Skeletal muscle satellite cell (primary cell): ENCODE results near the gene ABHD12B.
"Not testable (repeated sequence)": the region's sequence is repeated elsewhere in the genome, so short reads cannot be mapped to it uniquely, and the experiment has no call there.

Experiments
- H3K27me3 ChIP-seq: 2 replicates; pipeline ENCODE4 v1.7.0; 2013; ENCODE audit warnings: low read length; ENCODE audit not compliant: control insufficient read depth, insufficient read depth
- H3K36me3 ChIP-seq: 2 replicates; pipeline ENCODE4 v1.7.0; 2013; ENCODE audit warnings: mild to moderate bottlenecking, control low read depth, low read length; ENCODE audit not compliant: insufficient read depth
- H3K4me1 ChIP-seq: 2 replicates; pipeline ENCODE4 v1.7.0; 2013; ENCODE audit warnings: low read length; ENCODE audit not compliant: control insufficient read depth, insufficient read depth
- H3K4me2 ChIP-seq: 2 replicates; pipeline ENCODE4 v1.7.0; 2013; ENCODE audit warnings: mild to moderate bottlenecking, low read length
- H3K4me3 ChIP-seq: 2 replicates; pipeline ENCODE4 v1.7.0; 2013; ENCODE audit warnings: low read length
- H3K9ac ChIP-seq: 2 replicates; pipeline ENCODE4 v1.7.0; 2013; ENCODE audit warnings: mild to moderate bottlenecking, low read depth, low read length, moderate library complexity
- H3K9me3 ChIP-seq: replicated peaks from 2 replicates; pipeline ENCODE4 v1.7.0; 2013; ENCODE audit warnings: mild to moderate bottlenecking, control low read depth, low read length

ABHD12B gene

DNA sequence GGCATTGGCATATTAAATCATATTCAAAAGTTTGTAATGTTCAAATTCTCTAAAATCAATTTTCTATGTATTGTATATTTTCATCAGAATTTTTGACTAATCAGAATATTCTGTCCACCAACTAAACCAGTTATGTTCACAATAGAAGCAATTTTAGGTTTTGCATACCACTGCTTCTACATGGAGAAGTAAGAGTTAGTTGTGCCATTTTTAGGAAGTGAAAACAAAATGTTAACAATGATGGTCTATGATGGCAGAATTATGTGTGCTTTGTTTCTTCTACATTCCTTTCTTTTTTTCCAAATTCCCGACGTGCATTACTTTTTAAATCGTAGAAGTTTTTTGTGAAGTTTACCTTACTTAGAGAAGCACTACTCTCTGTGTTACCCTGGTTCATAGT, 29.5 kb downstream of the ABHD12B start:
- Histone ChIP-seq H3K9ac (no peak overlapping the region), H3K4me1 (no peaks in the 10 kb centered on the region), H3K27me3 (no peaks in the 10 kb centered on the region), H3K4me2 (no peak overlapping the region), H3K9me3 (no peaks in the 10 kb centered on the region), H3K4me3 (no peak overlapping the region), H3K36me3 (peaks cover 8% of the 10 kb centered on the region)

DNA sequence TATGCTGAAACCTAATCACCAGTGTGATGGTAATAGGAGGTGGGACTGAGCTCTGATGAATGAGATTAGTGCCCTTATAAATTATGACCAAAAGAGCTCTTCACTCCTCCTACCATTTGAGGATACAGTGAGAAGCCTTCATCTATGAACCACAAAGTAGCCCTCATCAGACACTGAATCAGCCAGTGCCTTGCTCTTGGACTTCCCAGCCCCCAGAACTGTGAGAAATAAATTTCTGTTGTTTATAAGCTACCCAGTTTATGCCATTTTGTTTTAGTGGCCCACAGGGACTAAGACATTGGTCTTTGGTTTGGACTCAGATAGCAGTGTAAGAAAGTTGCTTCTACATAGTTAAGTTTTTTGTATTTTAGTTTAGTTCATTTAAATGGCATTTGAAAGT, 32.9 kb downstream of the ABHD12B start:
- H3K9me3 ChIP-seq: no peaks in the 10 kb centered on the region
- no peak overlapping the region for H3K9ac ChIP-seq
- no peak overlapping the region for H3K4me3 ChIP-seq
- H3K27me3 ChIP-seq: no peaks in the 10 kb centered on the region
- no peak overlapping the region for H3K4me2 ChIP-seq
- peaks cover 23% of the 10 kb centered on the region for H3K36me3 ChIP-seq
- no peaks in the 10 kb centered on the region for H3K4me1 ChIP-seq

DNA sequence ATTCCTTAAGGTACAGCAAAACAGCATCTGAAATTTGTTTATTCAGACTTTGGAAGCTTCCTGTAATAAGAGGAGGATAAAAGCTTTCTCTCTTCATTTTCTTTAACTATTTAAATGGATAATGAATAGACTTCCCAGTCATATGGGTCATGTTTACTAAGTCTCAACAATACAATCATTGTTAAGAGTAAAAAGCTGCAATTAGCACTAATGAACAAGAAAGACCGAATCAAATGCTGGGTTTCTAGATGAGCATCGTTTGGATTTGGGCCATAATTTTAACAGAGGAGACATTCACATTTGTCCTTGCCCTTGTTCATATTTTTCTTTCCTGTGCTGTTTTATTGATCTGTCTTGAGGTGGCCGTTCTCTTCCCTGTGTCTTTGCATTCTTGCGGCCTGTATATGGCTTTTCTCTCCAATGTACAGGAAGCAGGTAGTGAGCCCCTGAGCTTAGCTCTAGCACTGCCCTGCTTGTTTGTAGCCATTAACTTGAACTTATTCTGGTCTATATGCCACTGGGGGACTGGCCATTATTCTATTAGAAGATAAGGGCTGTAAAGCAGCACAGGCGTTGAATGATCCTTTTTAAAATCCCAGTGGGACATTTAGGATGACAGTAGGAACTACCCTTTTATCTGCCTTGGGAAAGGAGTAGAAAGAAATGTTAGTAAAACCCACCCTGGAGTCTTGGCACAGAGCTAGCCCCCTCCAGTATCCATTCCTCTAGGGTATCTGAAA, 34.6 kb downstream of the ABHD12B start:
- no peak overlapping the region for H3K4me3 ChIP-seq
- no peak overlapping the region for H3K4me2 ChIP-seq
- no peaks in the 10 kb centered on the region for H3K27me3 ChIP-seq
- H3K9ac ChIP-seq: no peak overlapping the region
- peaks cover 37% of the 10 kb centered on the region for H3K36me3 ChIP-seq
- H3K9me3 ChIP-seq: no peaks in the 10 kb centered on the region
- no peaks in the 10 kb centered on the region for H3K4me1 ChIP-seq

DNA sequence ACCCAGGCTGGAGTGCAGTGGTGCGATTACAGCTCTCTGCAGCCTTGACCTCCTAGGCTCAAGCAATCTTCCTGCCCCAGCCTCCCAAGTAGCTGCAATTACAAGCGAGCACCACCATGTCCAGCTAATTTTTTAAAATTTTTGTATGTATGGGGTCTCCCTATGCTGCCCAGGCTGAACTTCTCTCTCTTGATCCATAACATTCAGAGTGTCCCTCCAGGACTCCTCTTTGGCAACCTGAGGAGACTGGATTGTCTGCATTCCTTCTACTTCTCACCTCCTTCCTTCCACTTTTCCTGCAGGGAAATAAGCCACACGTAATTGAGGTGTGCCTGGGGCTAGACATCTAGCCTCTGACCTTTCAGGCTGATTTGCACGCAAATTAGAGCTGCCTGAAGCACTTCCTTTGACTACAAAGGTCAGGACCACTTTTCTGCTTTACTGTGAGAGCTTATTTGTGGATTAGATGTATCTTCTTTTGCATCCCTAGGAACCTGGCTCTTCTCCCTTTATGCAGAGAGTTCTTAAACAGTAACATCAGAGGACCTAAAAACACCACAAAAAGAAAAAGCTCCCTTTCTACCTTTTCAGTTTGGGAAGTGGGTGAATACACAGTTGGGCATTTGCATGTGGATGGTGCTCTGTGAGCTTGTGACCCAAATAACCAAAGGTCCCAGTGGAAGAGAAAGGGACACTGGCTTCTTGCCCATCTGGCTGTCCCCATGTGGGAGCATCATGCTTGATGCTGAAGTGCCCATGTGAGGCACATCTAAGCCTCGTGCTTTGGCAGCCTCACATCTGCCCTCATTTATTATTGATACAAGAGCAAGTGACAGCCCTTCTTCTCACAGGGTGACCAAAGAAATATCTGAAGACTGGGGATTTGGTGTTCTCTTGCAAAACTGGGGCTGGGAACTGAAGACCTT, 38.9 kb downstream of the ABHD12B start:
- H3K4me3 ChIP-seq: no peak overlapping the region
- H3K9me3 ChIP-seq: no peaks in the 10 kb centered on the region
- H3K27me3 ChIP-seq: no peaks in the 10 kb centered on the region
- no peak overlapping the region for H3K9ac ChIP-seq
- peaks cover 51% of the 10 kb centered on the region for H3K36me3 ChIP-seq
- H3K4me1 ChIP-seq: no peaks in the 10 kb centered on the region
- no peak overlapping the region for H3K4me2 ChIP-seq

DNA sequence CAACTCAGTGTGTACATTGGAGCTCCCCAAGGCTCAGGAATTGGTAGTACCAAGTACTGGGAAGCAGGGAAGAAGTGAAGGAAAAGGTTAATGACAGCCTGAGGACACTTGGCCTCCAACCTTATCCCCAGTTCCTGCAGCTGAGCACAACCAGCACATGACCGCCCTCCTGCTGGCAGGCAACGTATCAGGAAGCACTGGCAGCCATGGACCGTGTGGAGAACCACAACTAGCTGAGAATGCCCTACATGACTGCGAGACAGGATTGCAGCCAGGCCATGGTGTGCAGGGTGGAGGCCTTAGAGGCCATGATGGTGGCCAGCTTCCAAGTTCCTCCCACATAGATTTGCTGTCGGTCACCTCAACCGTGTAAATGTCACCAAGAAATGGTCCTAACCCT, 45.6 kb downstream of the ABHD12B start:
- no peak overlapping the region for H3K4me3 ChIP-seq
- H3K27me3 ChIP-seq: no peaks in the 10 kb centered on the region
- no peak overlapping the region for H3K9ac ChIP-seq
- H3K36me3 ChIP-seq: peaks cover 29% of the 10 kb centered on the region
- H3K4me2 ChIP-seq: no peak overlapping the region
- H3K9me3 ChIP-seq: no peaks in the 10 kb centered on the region
- peaks cover 13% of the 10 kb centered on the region for H3K4me1 ChIP-seq

DNA sequence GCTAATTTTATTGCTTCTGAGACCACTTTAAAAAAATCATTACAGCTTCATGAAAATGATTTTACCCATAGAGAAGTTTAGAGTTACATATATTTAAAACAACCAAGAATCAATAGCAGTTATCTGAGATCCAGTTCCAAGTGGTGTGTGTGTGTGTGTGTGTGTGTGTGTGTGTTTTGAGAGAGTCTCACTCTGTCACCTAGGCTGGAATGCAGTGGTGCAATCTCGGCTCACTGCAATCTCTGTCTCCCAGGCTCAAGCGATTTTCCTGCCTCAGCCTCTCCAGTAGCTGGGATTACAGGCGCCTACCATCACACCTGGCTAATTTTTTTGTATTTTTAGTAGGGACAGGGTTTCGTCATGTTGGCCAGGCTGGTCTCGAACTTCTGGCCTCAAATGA, 47.7 kb downstream of the ABHD12B start:
- H3K4me3 ChIP-seq, H3K27me3 ChIP-seq, H3K4me2 ChIP-seq, H3K9ac ChIP-seq, H3K9me3 ChIP-seq: not testable (repeated sequence)
- H3K4me1 ChIP-seq: peaks cover 13% of the 10 kb centered on the region
- H3K36me3 ChIP-seq: peaks cover 27% of the 10 kb centered on the region

DNA sequence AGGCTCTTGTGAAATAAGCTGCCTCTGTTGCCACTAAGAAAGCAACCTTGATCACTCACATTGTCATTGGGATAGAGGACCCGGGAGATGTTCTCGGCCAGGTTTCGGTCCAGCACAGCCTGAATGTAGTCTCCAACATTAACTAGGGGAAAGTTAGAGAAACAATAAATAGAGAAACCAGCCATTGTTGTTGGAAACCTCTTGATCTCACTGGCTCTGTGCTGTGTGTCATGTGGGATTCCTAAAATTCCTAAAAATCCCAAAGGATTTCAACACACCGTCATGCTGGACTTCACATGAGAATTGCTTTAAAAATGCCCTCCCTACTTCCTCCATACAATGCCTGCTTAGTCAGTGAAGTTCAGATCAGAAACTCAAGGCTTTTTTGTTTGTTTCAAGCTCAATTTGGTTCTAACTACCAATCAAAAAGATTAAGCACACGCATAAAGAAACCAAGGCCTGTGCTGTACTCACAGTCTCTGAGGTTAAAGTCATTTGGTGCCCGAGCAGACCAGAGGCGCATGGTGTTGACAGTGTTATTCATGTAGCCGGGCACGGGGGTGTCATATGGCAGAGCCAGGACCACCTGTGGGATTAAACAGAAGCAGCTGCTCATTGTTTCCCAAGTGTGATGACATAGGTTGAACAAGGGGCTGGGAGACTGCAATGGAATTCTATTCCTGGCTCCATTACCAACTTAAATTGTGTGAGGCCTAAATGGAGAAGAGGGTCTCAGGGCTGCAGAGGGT, 48.8 kb downstream of the ABHD12B start:
- Histone ChIP-seq H3K4me2 (peak overlapping the region; percentile 10), H3K9me3 (no peaks in the 10 kb centered on the region), H3K4me1 (peaks cover 13% of the 10 kb centered on the region), H3K36me3 (peaks cover 21% of the 10 kb centered on the region), H3K27me3 (no peaks in the 10 kb centered on the region), H3K9ac (peak overlapping the region; percentile 42), H3K4me3 (no peak overlapping the region)

DNA sequence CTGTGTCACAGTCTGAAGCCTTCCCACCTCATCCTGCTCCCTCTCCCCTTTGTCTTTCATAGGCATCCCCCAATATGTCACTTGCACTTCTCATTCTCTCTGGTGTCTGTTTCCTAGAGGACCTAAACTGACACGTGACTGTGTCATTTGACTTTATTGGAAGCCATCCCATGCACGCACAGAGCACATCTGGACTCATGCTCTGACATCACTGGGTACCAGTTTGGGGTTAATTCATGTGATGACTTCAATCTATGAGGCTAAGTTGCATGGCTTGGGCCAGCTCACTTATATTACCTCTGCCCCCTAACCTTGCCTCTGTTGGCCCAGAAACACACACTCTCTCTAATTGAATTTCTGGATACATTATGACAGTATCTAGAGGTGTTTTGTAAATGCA, 51.0 kb downstream of the ABHD12B start:
- Histone ChIP-seq H3K4me2 (no peak overlapping the region), H3K4me3 (no peak overlapping the region), H3K27me3 (no peaks in the 10 kb centered on the region), H3K9me3 (no peaks in the 10 kb centered on the region), H3K36me3 (peaks cover 11% of the 10 kb centered on the region), H3K9ac (no peak overlapping the region), H3K4me1 (peaks cover 13% of the 10 kb centered on the region)

DNA sequence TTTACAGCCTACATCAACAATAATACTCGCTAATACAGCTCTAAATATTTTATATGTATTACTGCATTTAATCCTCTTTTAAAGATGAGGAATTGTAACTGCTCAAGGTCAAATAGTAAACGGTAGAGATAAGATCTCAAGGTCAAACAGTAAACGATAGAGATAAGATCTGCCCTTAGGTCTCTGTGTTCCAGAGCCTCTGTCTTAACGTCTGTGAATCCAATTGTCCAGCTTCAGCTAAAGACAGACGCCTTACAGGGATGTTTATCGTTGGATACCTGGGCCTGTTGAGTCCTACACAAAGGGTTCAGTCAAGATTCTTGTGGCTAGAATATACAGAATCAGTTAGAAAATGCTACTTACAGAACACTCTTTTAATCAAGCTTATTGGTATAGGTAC, 52.4 kb downstream of the ABHD12B start:
- no peak overlapping the region for H3K4me2 ChIP-seq
- no peaks in the 10 kb centered on the region for H3K9me3 ChIP-seq
- no peak overlapping the region for H3K9ac ChIP-seq
- no peaks in the 10 kb centered on the region for H3K27me3 ChIP-seq
- H3K36me3 ChIP-seq: peaks cover 11% of the 10 kb centered on the region
- H3K4me3 ChIP-seq: no peak overlapping the region
- H3K4me1 ChIP-seq: peaks cover 13% of the 10 kb centered on the region

DNA sequence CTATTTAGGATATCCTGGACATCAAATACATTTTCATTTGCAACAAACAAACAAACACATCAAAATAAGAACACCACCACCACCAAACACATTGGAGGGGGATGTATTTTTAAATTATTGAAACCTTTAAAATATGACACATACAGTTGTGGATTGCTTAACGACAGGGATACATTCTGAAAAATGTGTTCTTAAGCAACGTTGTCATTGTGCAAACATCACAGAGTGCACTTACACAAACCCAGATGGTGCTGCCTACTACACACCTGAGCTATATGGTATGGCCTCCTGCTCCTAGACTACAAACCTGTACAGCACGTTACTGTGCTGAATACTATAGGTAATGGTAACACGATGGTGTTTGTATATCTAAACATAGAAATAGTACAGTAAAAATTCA, 53.0 kb downstream of the ABHD12B start:
- Histone ChIP-seq H3K36me3 (peaks cover 11% of the 10 kb centered on the region), H3K9ac (no peak overlapping the region), H3K9me3 (no peaks in the 10 kb centered on the region), H3K4me3 (no peak overlapping the region), H3K4me2 (no peak overlapping the region), H3K27me3 (no peaks in the 10 kb centered on the region), H3K4me1 (peaks cover 13% of the 10 kb centered on the region)

DNA sequence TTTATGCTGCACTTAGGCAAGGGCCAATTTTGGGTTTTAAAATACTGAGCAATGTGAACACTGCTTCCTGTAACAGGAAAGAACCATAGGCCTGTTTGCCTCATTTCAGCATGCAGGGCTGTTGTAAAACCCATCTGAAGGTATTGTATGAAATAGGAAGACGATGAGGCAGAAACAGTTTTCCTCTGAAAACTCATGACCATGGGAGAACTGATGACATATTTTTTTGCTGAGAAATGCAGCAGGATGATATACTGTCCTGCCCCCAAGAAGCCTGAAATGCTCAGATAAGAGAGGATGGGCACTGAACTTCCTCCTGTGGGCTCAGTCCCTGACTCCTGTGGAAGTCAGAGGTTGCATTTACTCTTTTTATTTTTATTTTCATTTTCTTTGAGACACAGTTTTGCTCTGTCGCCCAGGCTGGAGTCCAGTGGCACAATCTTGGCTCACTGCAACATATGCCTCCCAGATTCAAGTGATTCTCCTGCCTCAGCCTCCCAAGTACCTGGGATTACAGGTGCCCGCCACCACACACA, 55.1 kb downstream of the ABHD12B start:
- Histone ChIP-seq H3K9ac (no peak overlapping the region), H3K36me3 (peaks cover 17% of the 10 kb centered on the region), H3K27me3 (no peaks in the 10 kb centered on the region), H3K9me3 (no peaks in the 10 kb centered on the region), H3K4me3 (no peak overlapping the region), H3K4me2 (no peak overlapping the region), H3K4me1 (no peaks in the 10 kb centered on the region)
